Endodermal cell (in vitro differentiated cells): Measurements from ENCODE around the gene KCNJ3. TPM values are rescaled to one million over a fixed set of nuclear protein-coding genes. Genes with fewer than 3 reads are reported as not detected.

Experiments used
- DNase-seq: peaks from one replicate; pipeline ENCODE4 v3.0.0-alpha.2; 2017
- H3K27ac ChIP-seq: 2 replicates; pipeline ENCODE4 v1.5.1; 2013; ENCODE audit warnings: mild to moderate bottlenecking, low read depth, low read length, moderate library complexity
- H3K27me3 ChIP-seq: 2 replicates; pipeline ENCODE4 v1.6.1; 2013; ENCODE audit warnings: mild to moderate bottlenecking, low read length, moderate library complexity; ENCODE audit not compliant: insufficient read depth, control insufficient read depth, poor library complexity, severe bottlenecking
- H3K36me3 ChIP-seq: 2 replicates; pipeline ENCODE4 v1.7.0; 2013; ENCODE audit warnings: mild to moderate bottlenecking, low read length, moderate library complexity; ENCODE audit not compliant: control insufficient read depth, insufficient read depth
- H3K4me1 ChIP-seq: one replicate; pipeline ENCODE4 v1.7.0; 2013; ENCODE audit warnings: low read length; ENCODE audit not compliant: control insufficient read depth, insufficient read depth
- H3K4me3 ChIP-seq: 2 replicates; pipeline ENCODE4 v1.5.1; 2013; ENCODE audit warnings: mild to moderate bottlenecking, low read length, moderate library complexity
- H3K9ac ChIP-seq: 2 replicates; pipeline ENCODE4 v1.6.1; 2013; ENCODE audit warnings: mild to moderate bottlenecking, low read length, moderate library complexity; ENCODE audit not compliant: poor library complexity, severe bottlenecking; ENCODE audit errors: extremely low read depth
- H3K9me3 ChIP-seq: 2 replicates; pipeline ENCODE4 v1.6.1; 2013; ENCODE audit warnings: mild to moderate bottlenecking, low read length, moderate library complexity; ENCODE audit not compliant: control insufficient read depth
- H3K27ac Mint-ChIP-seq: 2 replicates; pipeline ENCODE4 v1.8.0; 2020; ENCODE audit warnings: mixed read lengths
- H3K27me3 Mint-ChIP-seq: 2 replicates; pipeline ENCODE4 v1.8.0; 2021; ENCODE audit warnings: mild to moderate bottlenecking, mixed read lengths; ENCODE audit not compliant: insufficient read depth
- H3K36me3 Mint-ChIP-seq: 2 replicates; pipeline ENCODE4 v1.8.0; 2020; ENCODE audit warnings: low read depth, mixed read lengths
- H3K4me1 Mint-ChIP-seq: 2 replicates; pipeline ENCODE4 v1.8.0; 2020; ENCODE audit warnings: mixed read lengths
- H3K4me3 Mint-ChIP-seq: 2 replicates; pipeline ENCODE4 v1.8.0; 2020; ENCODE audit warnings: mild to moderate bottlenecking, moderate library complexity, mixed read lengths
- H3K9me3 Mint-ChIP-seq: 2 replicates; pipeline ENCODE4 v1.8.0; 2020; ENCODE audit warnings: mild to moderate bottlenecking, mixed read lengths
- CTCF ChIP-seq: fragments of 200-600 bp; sonication (generic); conservative IDR thresholded peaks from 2 replicates; pipeline ENCODE4 v1.5.0; 2021; ENCODE audit warnings: antibody characterized with exemption, mild to moderate bottlenecking
- WGBS, 2 experiments: methylation state at CpG; one replicate each; pipeline versions ENCODE4 v1.1.5 to v1.1.7; 2013; ENCODE audit warnings: missing lambda C conversion rate in 2 of 2, mixed read lengths in 1 of 2; ENCODE audit not compliant: insufficient coverage in 1 of 2, insufficient read length in 1 of 2; 5-methylcytosine and 5-hydroxymethylcytosine counted together
- total RNA-seq, 2 donors: library from RNA; stranded (reverse); fragmentation: NEBNext Ultra II Directional in 1 of 2; extraction: Animal tissue kit (Norgen Biotek cat#: 25700) in 1 of 2; gene quantifications; 2 replicates in 1 of 2; 3 replicates in 1 of 2; pipeline ENCODE4 v1.2.1, GENCODE V29; 2021

Gene KCNJ3
- total RNA-seq, 2 donors from 2014 or later, result 4.3 to 7.6 TPM

GRCh38 chr2:154832711-154833110, 134.2 kb downstream of the KCNJ3 start:
- Histone ChIP-seq H3K27ac (no peak overlapping the region), H3K9me3 (no peaks in the 10 kb centered on the region), H3K9ac (no peak overlapping the region), H3K36me3 (no peaks in the 10 kb centered on the region), H3K4me1 (peaks cover 3% of the 10 kb centered on the region), H3K27me3 (no peaks in the 10 kb centered on the region), H3K4me3 (no peak overlapping the region)
- Mint-ChIP-seq H3K27me3 (no peaks in the 10 kb centered on the region), H3K27ac (no peak overlapping the region), H3K36me3 (no peaks in the 10 kb centered on the region), H3K4me1 (peaks cover 16% of the 10 kb centered on the region), H3K4me3 (no peak overlapping the region), H3K9me3 (no peaks in the 10 kb centered on the region)
- TF ChIP-seq CTCF, result no peak
- WGBS, 2 experiments, result 97 to 100% methylated on average over 1 to 2 of the region's 2 CpGs
- DNase-seq, result no peak

- H3K27ac ChIP-seq, result no peak overlapping the region
- Mint-ChIP-seq H3K36me3 (no peaks in the 10 kb centered on the region), H3K4me1 (peaks cover 9% of the 10 kb centered on the region), H3K4me3 (no peak overlapping the region), H3K9me3 (peaks cover 3% of the 10 kb centered on the region), H3K27ac (peak overlapping the region; percentile 57), H3K27me3 (no peaks in the 10 kb centered on the region)
- H3K9ac ChIP-seq, result no peak overlapping the region
- H3K36me3 ChIP-seq, result no peaks in the 10 kb centered on the region
- H3K4me3 ChIP-seq, result no peak overlapping the region
- no peak for DNase-seq
- no peak for TF ChIP-seq CTCF
- H3K9me3 ChIP-seq, result no peaks in the 10 kb centered on the region
- WGBS, 2 experiments, result 94 to 100% methylated on average over 1 of the region's 2 CpGs
- peaks cover 3% of the 10 kb centered on the region for H3K4me1 ChIP-seq
- H3K27me3 ChIP-seq, result no peaks in the 10 kb centered on the region
Measured at GRCh38 chr2:154836632-154837031, 138.1 kb downstream of the KCNJ3 start.

- WGBS, 2 experiments, result 96 to 100% methylated on average over 1 to 2 of the region's 2 CpGs
- Histone ChIP-seq H3K9ac (no peak overlapping the region), H3K4me1 (peaks cover 3% of the 10 kb centered on the region), H3K4me3 (no peak overlapping the region), H3K36me3 (no peaks in the 10 kb centered on the region), H3K27ac (no peak overlapping the region), H3K27me3 (no peaks in the 10 kb centered on the region), H3K9me3 (no peaks in the 10 kb centered on the region)
- no peak for TF ChIP-seq CTCF
- no peaks in the 10 kb centered on the region for H3K36me3 Mint-ChIP-seq
- peaks cover 9% of the 10 kb centered on the region for H3K4me1 Mint-ChIP-seq
- no peak for DNase-seq
- H3K9me3 Mint-ChIP-seq, result peaks cover 3% of the 10 kb centered on the region
- no peaks in the 10 kb centered on the region for H3K27me3 Mint-ChIP-seq
- peak overlapping the region; percentile 57 for H3K27ac Mint-ChIP-seq
- no peak overlapping the region for H3K4me3 Mint-ChIP-seq
Measured at GRCh38 chr2:154837035-154837434, 138.5 kb downstream of the KCNJ3 start.
